SK-N-SH treated with all-trans-retinoic acid at 6 μM for 48 hours (cell line): ENCODE data around the gene NAA15.
A peak's percentile ranks its signal among the peaks of the same experiment; 100 is the strongest.
"Not testable (repeated sequence)": the region's sequence is repeated elsewhere in the genome, so short reads cannot be mapped to it uniquely, and the experiment has no call there.

Source experiments
- ATAC-seq: fragments of 200-7000 bp; cut with Tn5 transposase; 3 replicates; pipeline ENCODE4 v1.9.1; 2020; ENCODE audit warnings: mild to moderate bottlenecking, moderate library complexity
- ARNTL ChIP-seq: fragments of 450-650 bp; formaldehyde crosslinking; IDR thresholded peaks from 2 replicates; pipeline ENCODE4 v1.5.0; 2020; ENCODE audit warnings: low read depth, mild to moderate bottlenecking, moderate library complexity, borderline replicate concordance
- CSDC2 ChIP-seq: fragments of 250-450 bp; sonication (Bioruptor Pico); IDR thresholded peaks from 2 replicates; pipeline ENCODE4 v1.5.0; 2020; ENCODE audit warnings: mild to moderate bottlenecking, moderate library complexity
- CSRNP3 ChIP-seq: fragments of 250-450 bp; sonication (Bioruptor Pico); IDR thresholded peaks from 2 replicates; pipeline ENCODE4 v1.5.1; 2021; ENCODE audit warnings: mild to moderate bottlenecking, moderate library complexity
- GLIS3 ChIP-seq: fragments of 250-450 bp; sonication (Bioruptor Pico); IDR thresholded peaks from 2 replicates; pipeline ENCODE4 v1.5.0; 2020; ENCODE audit warnings: mild to moderate bottlenecking, moderate library complexity
- ISL1 ChIP-seq: fragments of 250-450 bp; sonication (Bioruptor Pico); IDR thresholded peaks from 2 replicates; pipeline ENCODE4 v2.1.2; 2022; ENCODE audit warnings: mild to moderate bottlenecking, moderate library complexity
- OSR1 ChIP-seq: fragments of 250-450 bp; sonication (Bioruptor Pico); IDR thresholded peaks from 2 replicates; pipeline ENCODE4 v1.8.0; 2022; ENCODE audit warnings: moderate library complexity, mild to moderate bottlenecking, inconsistent platforms
- PPARA ChIP-seq: fragments of 250-450 bp; sonication (Bioruptor Pico); IDR thresholded peaks from 2 replicates; pipeline ENCODE4 v1.5.0; 2020; ENCODE audit warnings: mild to moderate bottlenecking, borderline replicate concordance
- RARB ChIP-seq: fragments of 250-450 bp; sonication (Bioruptor Pico); IDR thresholded peaks from 2 replicates; pipeline ENCODE4 v1.8.0; 2021; ENCODE audit warnings: mild to moderate bottlenecking, moderate library complexity
- SNAI2 ChIP-seq: fragments of 250-450 bp; sonication (Bioruptor Pico); IDR thresholded peaks from 2 replicates; pipeline ENCODE4 v1.5.0; 2020; ENCODE audit warnings: mild to moderate bottlenecking, moderate library complexity
- TCF4 ChIP-seq: fragments of 250-450 bp; sonication (Bioruptor Pico); IDR thresholded peaks from 2 replicates; pipeline ENCODE4 v1.8.0; 2021; ENCODE audit warnings: mild to moderate bottlenecking, moderate library complexity, borderline replicate concordance
- TOX ChIP-seq: fragments of 250-450 bp; sonication (Bioruptor Pico); IDR thresholded peaks from 2 replicates; pipeline ENCODE4 v1.8.0; 2021; ENCODE audit warnings: mild to moderate bottlenecking, moderate library complexity, borderline replicate concordance
- TSHZ2 ChIP-seq: fragments of 250-450 bp; sonication (Bioruptor Pico); IDR thresholded peaks from 2 replicates; pipeline ENCODE4 v1.5.0; 2020; ENCODE audit warnings: mild to moderate bottlenecking, moderate library complexity
- ZFP3 ChIP-seq: fragments of 250-450 bp; sonication (Bioruptor Pico); IDR thresholded peaks from 2 replicates; pipeline ENCODE4 v1.5.0; 2020; ENCODE audit warnings: mild to moderate bottlenecking, moderate library complexity
- ZNF565 ChIP-seq: fragments of 450-650 bp; formaldehyde crosslinking; conservative IDR thresholded peaks from 2 replicates; pipeline ENCODE4 v1.5.0; 2020; ENCODE audit warnings: low read depth, mild to moderate bottlenecking, moderate library complexity
- ZNF8 ChIP-seq: fragments of 450-650 bp; formaldehyde crosslinking; IDR thresholded peaks from 2 replicates; pipeline ENCODE4 v1.5.0; 2020; ENCODE audit warnings: mild to moderate bottlenecking, moderate library complexity
- TF ChIP-seq, protein P1 (sequence below): fragments of 250-450 bp; sonication (Bioruptor Pico); IDR thresholded peaks from 2 replicates; pipeline ENCODE4 v1.8.0; 2020; ENCODE audit warnings: mild to moderate bottlenecking, moderate library complexity, borderline replicate concordance
- TF ChIP-seq, protein P2 (sequence below): fragments of 250-450 bp; sonication (Bioruptor Pico); IDR thresholded peaks from 2 replicates; pipeline ENCODE4 v1.5.1; 2020; ENCODE audit warnings: low read depth, mild to moderate bottlenecking, moderate library complexity
- TF ChIP-seq, protein P3 (sequence below): fragments of 250-450 bp; sonication (Bioruptor Pico); IDR thresholded peaks from 2 replicates; pipeline ENCODE4 v1.8.0; 2021; ENCODE audit warnings: low read depth, mild to moderate bottlenecking, moderate library complexity, borderline replicate concordance

The NAA15 gene

GRCh38 chr4:139410312-139410711 lies 109.0 kb downstream of the NAA15 start (continued):
- TF ChIP-seq, protein P1, sequence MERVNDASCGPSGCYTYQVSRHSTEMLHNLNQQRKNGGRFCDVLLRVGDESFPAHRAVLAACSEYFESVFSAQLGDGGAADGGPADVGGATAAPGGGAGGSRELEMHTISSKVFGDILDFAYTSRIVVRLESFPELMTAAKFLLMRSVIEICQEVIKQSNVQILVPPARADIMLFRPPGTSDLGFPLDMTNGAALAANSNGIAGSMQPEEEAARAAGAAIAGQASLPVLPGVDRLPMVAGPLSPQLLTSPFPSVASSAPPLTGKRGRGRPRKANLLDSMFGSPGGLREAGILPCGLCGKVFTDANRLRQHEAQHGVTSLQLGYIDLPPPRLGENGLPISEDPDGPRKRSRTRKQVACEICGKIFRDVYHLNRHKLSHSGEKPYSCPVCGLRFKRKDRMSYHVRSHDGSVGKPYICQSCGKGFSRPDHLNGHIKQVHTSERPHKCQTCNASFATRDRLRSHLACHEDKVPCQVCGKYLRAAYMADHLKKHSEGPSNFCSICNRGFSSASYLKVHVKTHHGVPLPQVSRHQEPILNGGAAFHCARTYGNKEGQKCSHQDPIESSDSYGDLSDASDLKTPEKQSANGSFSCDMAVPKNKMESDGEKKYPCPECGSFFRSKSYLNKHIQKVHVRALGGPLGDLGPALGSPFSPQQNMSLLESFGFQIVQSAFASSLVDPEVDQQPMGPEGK (CRISPR knock-in tag): no peak

DNA sequence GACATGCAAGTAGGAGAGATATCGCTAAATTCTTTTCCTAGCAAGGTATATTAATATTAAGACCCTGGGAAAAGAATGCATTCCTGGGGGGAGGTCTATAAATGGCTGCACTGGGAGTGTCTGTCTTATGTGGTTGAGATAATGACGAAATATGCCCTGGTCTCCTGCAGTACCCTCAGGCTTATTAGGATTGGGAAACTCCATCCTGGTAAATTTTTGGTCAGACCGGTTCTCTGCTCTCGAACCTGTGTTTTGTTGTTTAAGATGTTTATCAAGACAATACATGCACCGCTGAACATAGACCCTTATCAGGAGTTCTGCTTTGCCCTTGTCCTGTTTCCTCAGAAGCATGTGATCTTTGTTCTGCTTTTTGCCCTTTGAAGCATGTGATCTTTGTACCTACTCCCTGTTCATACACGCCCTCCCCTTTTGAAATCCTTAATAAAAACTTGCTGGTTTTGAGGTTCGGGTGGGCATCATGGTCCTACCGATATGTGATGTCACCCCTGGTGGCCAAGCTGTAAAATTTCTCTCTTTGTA lies 113.4 kb downstream of the NAA15 start:
- not testable (repeated sequence) for ATAC-seq

DNA sequence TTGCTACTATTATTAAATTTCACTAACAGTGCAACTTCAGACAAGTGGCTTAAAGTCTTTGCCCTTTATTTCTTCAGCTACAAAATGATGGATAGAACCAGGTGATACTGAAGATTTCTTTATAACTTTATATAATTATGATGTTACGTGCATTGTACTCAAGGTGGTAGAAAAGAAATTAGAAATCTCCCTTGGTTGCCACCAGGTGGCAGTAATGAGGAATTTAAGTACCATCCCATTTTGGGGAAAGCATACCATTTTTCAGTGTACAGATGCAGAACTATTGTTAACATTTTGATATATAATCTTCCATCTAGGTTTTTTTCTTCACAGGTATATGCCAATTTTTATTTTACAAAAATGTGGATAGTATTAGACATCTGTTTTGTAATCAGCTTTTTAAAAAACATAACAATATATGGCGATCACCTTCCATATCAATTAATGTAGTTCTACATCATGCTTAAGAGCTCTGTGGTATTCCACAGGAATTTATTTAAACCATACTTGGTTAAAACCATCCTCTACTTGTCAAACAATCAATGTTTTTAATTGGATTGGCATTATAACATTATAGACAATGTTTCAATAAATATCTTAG lies 114.9 kb downstream of the NAA15 start:
- peak; percentile 60; the same call in 1 of the 3 replicates for ATAC-seq
- TF ChIP-seq ZNF8 (CRISPR knock-in tag): no peak
- no peak for TF ChIP-seq CSRNP3 (CRISPR knock-in tag)
- TF ChIP-seq, protein P2, sequence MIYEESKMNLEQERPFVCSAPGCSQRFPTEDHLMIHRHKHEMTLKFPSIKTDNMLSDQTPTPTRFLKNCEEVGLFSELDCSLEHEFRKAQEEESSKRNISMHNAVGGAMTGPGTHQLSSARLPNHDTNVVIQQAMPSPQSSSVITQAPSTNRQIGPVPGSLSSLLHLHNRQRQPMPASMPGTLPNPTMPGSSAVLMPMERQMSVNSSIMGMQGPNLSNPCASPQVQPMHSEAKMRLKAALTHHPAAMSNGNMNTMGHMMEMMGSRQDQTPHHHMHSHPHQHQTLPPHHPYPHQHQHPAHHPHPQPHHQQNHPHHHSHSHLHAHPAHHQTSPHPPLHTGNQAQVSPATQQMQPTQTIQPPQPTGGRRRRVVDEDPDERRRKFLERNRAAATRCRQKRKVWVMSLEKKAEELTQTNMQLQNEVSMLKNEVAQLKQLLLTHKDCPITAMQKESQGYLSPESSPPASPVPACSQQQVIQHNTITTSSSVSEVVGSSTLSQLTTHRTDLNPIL (CRISPR knock-in tag): no peak
- no peak for TF ChIP-seq PPARA (CRISPR knock-in tag)
- no peak for TF ChIP-seq CSDC2
- TF ChIP-seq TSHZ2 (CRISPR knock-in tag): no peak
- TF ChIP-seq ZFP3: no peak
- no peak for TF ChIP-seq ZNF565 (CRISPR knock-in tag)
- TF ChIP-seq SNAI2 (CRISPR knock-in tag): no peak
- TF ChIP-seq OSR1: no peak
- TF ChIP-seq GLIS3 (CRISPR knock-in tag): no peak
- TF ChIP-seq TOX (CRISPR knock-in tag): no peak

GRCh38 chr4:139419388-139419914 lies 118.1 kb downstream of the NAA15 start:
- TF ChIP-seq SNAI2 (CRISPR knock-in tag): no peak
- TF ChIP-seq ZNF565 (CRISPR knock-in tag): no peak
- no peak for TF ChIP-seq ARNTL (CRISPR knock-in tag)
- TF ChIP-seq ZNF8 (CRISPR knock-in tag): no peak
- no peak for ATAC-seq

DNA sequence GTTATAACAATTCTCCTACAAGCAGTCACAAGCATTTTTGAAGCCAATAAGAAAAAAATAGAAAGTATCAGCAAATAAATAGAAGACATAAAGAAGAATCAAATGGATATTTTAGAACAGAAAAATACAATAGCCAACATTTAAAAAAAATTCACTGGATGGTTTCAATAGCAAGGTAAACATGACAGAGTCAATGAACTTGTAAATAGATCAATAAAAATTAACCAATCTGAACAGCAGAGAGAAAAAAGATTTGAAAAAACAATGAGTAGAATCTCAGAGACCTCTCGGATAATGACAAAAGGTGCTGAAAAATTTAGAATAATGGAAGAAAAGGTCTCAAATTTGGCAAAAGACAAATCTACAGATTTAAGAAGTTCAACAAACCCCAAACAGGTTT lies 119.3 kb downstream of the NAA15 start:
- no peak for ATAC-seq
- TF ChIP-seq ISL1 (no peak), TCF4 (CRISPR knock-in tag) (no peak), RARB (CRISPR knock-in tag) (no peak), SNAI2 (CRISPR knock-in tag) (no peak), OSR1 (no peak), ARNTL (CRISPR knock-in tag) (no peak)
- TF ChIP-seq, protein P3, sequence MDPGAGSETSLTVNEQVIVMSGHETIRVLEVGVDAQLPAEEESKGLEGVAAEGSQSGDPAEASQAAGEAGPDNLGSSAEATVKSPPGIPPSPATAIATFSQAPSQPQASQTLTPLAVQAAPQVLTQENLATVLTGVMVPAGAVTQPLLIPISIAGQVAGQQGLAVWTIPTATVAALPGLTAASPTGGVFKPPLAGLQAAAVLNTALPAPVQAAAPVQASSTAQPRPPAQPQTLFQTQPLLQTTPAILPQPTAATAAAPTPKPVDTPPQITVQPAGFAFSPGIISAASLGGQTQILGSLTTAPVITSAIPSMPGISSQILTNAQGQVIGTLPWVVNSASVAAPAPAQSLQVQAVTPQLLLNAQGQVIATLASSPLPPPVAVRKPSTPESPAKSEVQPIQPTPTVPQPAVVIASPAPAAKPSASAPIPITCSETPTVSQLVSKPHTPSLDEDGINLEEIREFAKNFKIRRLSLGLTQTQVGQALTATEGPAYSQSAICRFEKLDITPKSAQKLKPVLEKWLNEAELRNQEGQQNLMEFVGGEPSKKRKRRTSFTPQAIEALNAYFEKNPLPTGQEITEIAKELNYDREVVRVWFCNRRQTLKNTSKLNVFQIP (CRISPR knock-in tag): no peak
